Measurements from ENCODE around the gene PTPRR. TPM values are rescaled to one million over a fixed set of nuclear protein-coding genes. Genes with fewer than 3 reads are reported as not detected.

PTPRR gene
- total and polyA plus RNA-seq, 2 donors (not counting 1 experiment from before 2014, with no cell fraction given) = not detected

DNA sequence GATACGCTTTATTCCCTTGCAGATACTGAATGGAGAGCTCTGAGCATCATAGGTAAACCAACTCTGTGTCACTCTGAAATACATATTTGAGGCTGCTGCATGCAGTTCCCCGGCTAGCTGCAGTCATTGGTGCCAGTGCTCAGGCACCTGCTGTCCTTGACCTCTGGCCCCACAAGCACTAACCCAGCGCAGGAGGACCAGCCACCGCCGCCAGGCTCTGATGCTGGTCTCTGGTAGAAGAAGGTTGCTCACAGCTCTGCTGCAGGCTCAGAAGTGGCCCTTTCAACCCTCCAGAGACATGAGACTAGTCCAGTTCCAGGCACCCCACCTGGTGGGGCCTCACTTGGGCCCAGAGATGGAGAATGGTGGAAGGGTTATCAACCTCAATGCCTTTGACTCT is 248.8 kb downstream of the PTPRR start:
- Mint-ChIP-seq H3K4me3 (no peak overlapping the region), H3K27ac (no peak overlapping the region), H3K27me3 (peaks cover 3% of the 10 kb centered on the region), H3K4me1 (no peaks in the 10 kb centered on the region), H3K9me3 (ENCODE audit: insufficient read depth) (peaks cover 3% of the 10 kb centered on the region)
- no peaks in the 10 kb centered on the region for H3K27me3 ChIP-seq (replicated peaks in 1 of 4; ENCODE audit: control extremely low read depth in 1 of 4, control insufficient read depth in 3 of 4, insufficient read depth in 4 of 4, low read length in 3 of 4)
- POLR2A ChIA-PET = no interaction called here
- H2AFZ ChIP-seq (ENCODE audit: insufficient read depth, low read depth, low read length, poor library complexity, severe bottlenecking) = no peak overlapping the region
- CTCF ChIA-PET = no interaction called here
- H3K4me3 ChIP-seq (ENCODE audit: control extremely low read depth in 1 of 5, extremely low read depth in 1 of 5, insufficient read depth in 1 of 5, low read depth in 2 of 5, low read length in 4 of 5) = no peak overlapping the region
- 98% methylated on average over 4 of the region's 5 CpGs for WGBS (ENCODE audit: insufficient coverage)
- H3K27ac ChIP-seq (ENCODE audit: low read length in 2 of 2) = no peak overlapping the region
- H3K4me1 ChIP-seq (ENCODE audit: control insufficient read depth in 2 of 2, insufficient read depth in 2 of 2, low read length in 2 of 2) = no peaks in the 10 kb centered on the region
- no peaks in the 10 kb centered on the region for H3K79me2 ChIP-seq (ENCODE audit: control insufficient read depth, insufficient read depth, low read length)
- ATAC-seq (ENCODE audit: low read depth) = no peak
- no peak overlapping the region for H3K4me2 ChIP-seq (replicated peaks; ENCODE audit: low read depth, low read length, poor library complexity, severe bottlenecking)
- no peaks in the 10 kb centered on the region for H3K9me3 ChIP-seq (ENCODE audit: control extremely low read depth in 1 of 3, control insufficient read depth in 2 of 3, insufficient read depth in 1 of 3, low read length in 2 of 3)
- intact Hi-C loops (cut with micrococcal nuclease) = no loop called here
- H3K36me3 ChIP-seq (replicated peaks in 1 of 2; ENCODE audit: control extremely low read depth in 1 of 2, control insufficient read depth in 1 of 2, extremely low read depth in 1 of 2, insufficient read depth in 2 of 2, low read length in 1 of 2) = no peaks in the 10 kb centered on the region
- no peaks in the 10 kb centered on the region for H4K20me1 ChIP-seq (ENCODE audit: control insufficient read depth, insufficient read depth, low read length, poor library complexity, severe bottlenecking)
- TF ChIP-seq, protein P1, sequence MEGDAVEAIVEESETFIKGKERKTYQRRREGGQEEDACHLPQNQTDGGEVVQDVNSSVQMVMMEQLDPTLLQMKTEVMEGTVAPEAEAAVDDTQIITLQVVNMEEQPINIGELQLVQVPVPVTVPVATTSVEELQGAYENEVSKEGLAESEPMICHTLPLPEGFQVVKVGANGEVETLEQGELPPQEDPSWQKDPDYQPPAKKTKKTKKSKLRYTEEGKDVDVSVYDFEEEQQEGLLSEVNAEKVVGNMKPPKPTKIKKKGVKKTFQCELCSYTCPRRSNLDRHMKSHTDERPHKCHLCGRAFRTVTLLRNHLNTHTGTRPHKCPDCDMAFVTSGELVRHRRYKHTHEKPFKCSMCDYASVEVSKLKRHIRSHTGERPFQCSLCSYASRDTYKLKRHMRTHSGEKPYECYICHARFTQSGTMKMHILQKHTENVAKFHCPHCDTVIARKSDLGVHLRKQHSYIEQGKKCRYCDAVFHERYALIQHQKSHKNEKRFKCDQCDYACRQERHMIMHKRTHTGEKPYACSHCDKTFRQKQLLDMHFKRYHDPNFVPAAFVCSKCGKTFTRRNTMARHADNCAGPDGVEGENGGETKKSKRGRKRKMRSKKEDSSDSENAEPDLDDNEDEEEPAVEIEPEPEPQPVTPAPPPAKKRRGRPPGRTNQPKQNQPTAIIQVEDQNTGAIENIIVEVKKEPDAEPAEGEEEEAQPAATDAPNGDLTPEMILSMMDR (IDR thresholded peaks at IDR 0.05) = no peak
- no peak for TF ChIP-seq EZH2 (IDR thresholded peaks at IDR 0.05; ENCODE audit: borderline replicate concordance, insufficient read depth, low read depth, low read length, poor library complexity, severe bottlenecking)
- no peak overlapping the region for H3K9ac ChIP-seq (ENCODE audit: low read length)
- DNase-seq = no peak

DNA sequence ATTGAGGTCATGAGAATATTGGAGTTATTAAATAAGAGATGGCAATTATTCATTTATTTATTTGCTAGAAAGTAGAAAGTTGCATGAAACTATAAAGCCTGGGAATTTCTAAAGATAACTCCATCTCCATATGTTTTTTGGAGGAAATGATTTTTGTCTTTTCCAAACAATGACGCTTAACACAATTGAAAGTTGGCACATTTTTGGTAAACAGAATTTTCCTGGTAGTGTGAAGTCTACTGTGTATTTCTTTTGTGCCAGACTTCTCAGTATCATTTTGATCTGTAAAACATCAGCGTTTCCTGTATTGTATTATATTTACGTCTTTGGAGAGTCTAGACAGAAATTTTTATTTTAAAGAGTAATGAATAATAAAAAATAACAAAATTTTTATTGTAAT is 249.6 kb downstream of the PTPRR start:
- TF ChIP-seq EZH2 (IDR thresholded peaks at IDR 0.05; ENCODE audit: borderline replicate concordance, insufficient read depth, low read depth, low read length, poor library complexity, severe bottlenecking) = no peak
- TF ChIP-seq, protein P1 (IDR thresholded peaks at IDR 0.05) = no peak
- H3K4me3 Mint-ChIP-seq = no peak overlapping the region
- Histone ChIP-seq H3K9ac (ENCODE audit: low read length) (no peak overlapping the region), H3K79me2 (ENCODE audit: control insufficient read depth, insufficient read depth, low read length) (no peaks in the 10 kb centered on the region), H3K4me1 (ENCODE audit: control insufficient read depth in 2 of 2, insufficient read depth in 2 of 2, low read length in 2 of 2) (no peaks in the 10 kb centered on the region), H3K27me3 (replicated peaks in 1 of 4; ENCODE audit: control extremely low read depth in 1 of 4, control insufficient read depth in 3 of 4, insufficient read depth in 4 of 4, low read length in 3 of 4) (no peaks in the 10 kb centered on the region), H3K4me3 (ENCODE audit: control extremely low read depth in 1 of 5, extremely low read depth in 1 of 5, insufficient read depth in 1 of 5, low read depth in 2 of 5, low read length in 4 of 5) (no peak overlapping the region), H3K4me2 (replicated peaks; ENCODE audit: low read depth, low read length, poor library complexity, severe bottlenecking) (no peak overlapping the region), H3K36me3 (replicated peaks in 1 of 2; ENCODE audit: control extremely low read depth in 1 of 2, control insufficient read depth in 1 of 2, extremely low read depth in 1 of 2, insufficient read depth in 2 of 2, low read length in 1 of 2) (no peaks in the 10 kb centered on the region), H2AFZ (ENCODE audit: insufficient read depth, low read depth, low read length, poor library complexity, severe bottlenecking) (no peak overlapping the region), H4K20me1 (ENCODE audit: control insufficient read depth, insufficient read depth, low read length, poor library complexity, severe bottlenecking) (no peaks in the 10 kb centered on the region), H3K27ac (ENCODE audit: low read length in 2 of 2) (no peak overlapping the region), H3K9me3 (ENCODE audit: control extremely low read depth in 1 of 3, control insufficient read depth in 2 of 3, insufficient read depth in 1 of 3, low read length in 2 of 3) (no peaks in the 10 kb centered on the region)
- CTCF ChIA-PET = no interaction called here
- WGBS (ENCODE audit: insufficient coverage) = no CpG with 5 or more reads among the region's 3 CpGs
- H3K4me1 Mint-ChIP-seq = no peaks in the 10 kb centered on the region
- intact Hi-C loops (cut with micrococcal nuclease) = no loop called here
- peaks cover 2% of the 10 kb centered on the region for H3K9me3 Mint-ChIP-seq (ENCODE audit: insufficient read depth)
- H3K27ac Mint-ChIP-seq = no peak overlapping the region
- DNase-seq (no peak), ATAC-seq (ENCODE audit: low read depth) (no peak)
- H3K27me3 Mint-ChIP-seq = peaks cover 3% of the 10 kb centered on the region
- POLR2A ChIA-PET = no interaction called here

Data from B cell (primary cell).